OCI-LY3 (cell line): ENCODE data around the gene DMRTA1.
"Not testable (repeated sequence)": the region's sequence is repeated elsewhere in the genome, so short reads cannot be mapped to it uniquely, and the experiment has no call there.

Source experiments
- H2AFZ ChIP-seq: fragments of 200-600, 300-600 bp; shearing (Covaris generic); 2 replicates; pipeline ENCODE4 v1.6.0; 2014; ENCODE audit warnings: antibody characterized with exemption, low read depth, low read length
- H3K27ac ChIP-seq: fragments of 200-600, 300-600 bp; sonication (generic); 2 replicates; pipeline ENCODE4 v1.5.1; 2014; ENCODE audit warnings: mild to moderate bottlenecking, low read length, moderate library complexity, mixed read lengths
- H3K27me3 ChIP-seq: fragments of 200-600, 300-600 bp; sonication (generic); 2 replicates; pipeline ENCODE4 v1.6.1; 2014; ENCODE audit warnings: low read depth, low read length, mixed read lengths
- H3K36me3 ChIP-seq: fragments of 200-600, 300-600 bp; sonication (generic); replicated peaks from 2 replicates; pipeline ENCODE3; 2014; ENCODE audit warnings: low read depth, low read length, mixed read lengths
- H3K4me1 ChIP-seq: fragments of 300-600, 200-600 bp; sonication (generic); 2 replicates; pipeline ENCODE4 v1.6.1; 2014; ENCODE audit warnings: low read length, mixed read lengths
- H3K4me2 ChIP-seq: fragments of 200-600, 300-600 bp; sonication (generic); 2 replicates; pipeline ENCODE4 v1.6.1; 2014; ENCODE audit warnings: low read length, mixed read lengths
- H3K4me3 ChIP-seq: fragments of 300-600, 200-600 bp; sonication (generic); 2 replicates; pipeline ENCODE4 v1.5.1; 2014; ENCODE audit warnings: antibody characterized with exemption, mild to moderate bottlenecking, low read length, moderate library complexity
- H3K79me2 ChIP-seq: fragments of 300-600, 200-600 bp; shearing (Covaris generic); 2 replicates; pipeline ENCODE4 v1.6.1; 2014; ENCODE audit warnings: mild to moderate bottlenecking, low read length, mixed read lengths
- H3K9ac ChIP-seq: fragments of 300-600, 200-600 bp; shearing (Covaris generic); 2 replicates; pipeline ENCODE4 v1.6.0; 2014; ENCODE audit warnings: mild to moderate bottlenecking, low read length, moderate library complexity
- H3K9me3 ChIP-seq: fragments of 200-600, 300-600 bp; shearing (Covaris generic); 2 replicates; pipeline ENCODE4 v1.6.1; 2014; ENCODE audit warnings: low read length, mixed read lengths; ENCODE audit not compliant: insufficient read depth
- H4K20me1 ChIP-seq: fragments of 200-600, 300-600 bp; sonication (generic); 2 replicates; pipeline ENCODE4 v1.6.1; 2016; ENCODE audit warnings: low read length, mixed read lengths; ENCODE audit not compliant: insufficient read depth
- CTCF ChIP-seq: fragments of 200-600, 300-600 bp; sonication (generic); IDR thresholded peaks from 2 replicates; pipeline ENCODE4 v1.5.1; 2014; ENCODE audit warnings: antibody characterized with exemption, low read length, low read depth
- EZH2phosphoT487 ChIP-seq: fragments of 200-600 bp; shearing (Covaris generic); IDR thresholded peaks from 2 replicates; pipeline ENCODE4 v1.6.1; 2018; ENCODE audit warnings: antibody characterized with exemption, mixed run types, low read depth

DMRTA1 gene

DNA sequence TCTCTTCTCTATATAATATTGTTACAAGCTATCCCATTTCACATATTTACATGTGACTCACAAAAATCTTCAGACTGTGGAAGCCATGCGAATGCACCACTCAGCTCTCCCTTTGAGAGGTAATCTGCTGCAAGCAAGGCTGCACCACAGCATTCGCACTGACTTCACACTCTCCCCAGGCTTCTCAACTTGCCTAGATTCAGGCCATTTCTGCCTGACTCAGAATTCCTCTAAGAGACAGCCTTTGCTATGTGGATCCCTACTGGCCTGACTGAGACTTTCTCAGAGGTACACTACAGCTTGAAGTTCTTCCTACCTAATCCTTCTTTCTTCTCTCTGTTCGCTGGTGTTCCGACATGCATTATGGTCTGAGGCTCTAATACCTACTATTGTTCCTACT, 21.1 kb upstream of the DMRTA1 start:
- Histone ChIP-seq H2AFZ (no peak overlapping the region), H3K4me2 (no peak overlapping the region), H3K27ac (no peak overlapping the region), H3K27me3 (no peaks in the 10 kb centered on the region), H4K20me1 (no peaks in the 10 kb centered on the region), H3K36me3 (no peaks in the 10 kb centered on the region), H3K79me2 (no peaks in the 10 kb centered on the region), H3K4me1 (peaks cover 12% of the 10 kb centered on the region; the same call in 1 of the 2 replicates), H3K4me3 (no peak overlapping the region), H3K9ac (no peak overlapping the region), H3K9me3 (no peaks in the 10 kb centered on the region)
- no peak for TF ChIP-seq CTCF
- TF ChIP-seq EZH2phosphoT487, result no peak

DNA sequence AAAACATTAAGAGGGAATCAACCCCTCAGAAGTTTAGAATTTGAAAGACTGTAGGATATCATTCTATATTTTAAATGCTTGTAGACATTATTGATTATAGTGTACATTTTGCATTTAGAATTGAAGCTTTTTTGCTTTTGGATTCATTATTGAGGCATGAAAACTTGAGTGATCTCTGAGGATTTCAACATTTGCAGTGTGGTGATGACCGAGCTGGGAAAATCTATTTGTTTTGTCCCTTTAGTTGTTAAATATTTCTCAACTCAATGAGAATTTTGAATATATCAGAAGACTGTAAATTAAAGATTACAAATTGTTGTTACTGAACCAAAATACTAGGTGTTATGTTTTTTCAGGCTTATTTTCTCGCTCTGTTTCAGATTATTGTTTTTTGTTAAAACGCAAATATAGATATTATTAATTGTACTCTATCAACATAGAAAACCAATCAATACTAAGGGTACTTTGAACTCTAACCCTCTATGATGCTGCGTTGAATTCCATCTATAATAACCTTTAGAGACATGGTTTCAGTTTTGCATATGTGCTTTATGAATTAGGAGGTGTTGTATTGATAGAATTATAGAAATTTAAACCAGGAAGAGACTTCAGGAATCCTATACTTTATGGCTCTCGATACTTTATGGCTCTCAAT, 19.3 kb upstream of the DMRTA1 start:
- Histone ChIP-seq H3K9me3 (no peaks in the 10 kb centered on the region), H3K27me3 (no peaks in the 10 kb centered on the region), H3K4me1 (peaks cover 10% of the 10 kb centered on the region; the same call in 1 of the 2 replicates), H4K20me1 (no peaks in the 10 kb centered on the region), H3K27ac (no peak overlapping the region), H2AFZ (no peak overlapping the region), H3K4me3 (no peak overlapping the region), H3K79me2 (no peaks in the 10 kb centered on the region), H3K36me3 (no peaks in the 10 kb centered on the region), H3K9ac (no peak overlapping the region), H3K4me2 (no peak overlapping the region)
- TF ChIP-seq CTCF, result no peak

DNA sequence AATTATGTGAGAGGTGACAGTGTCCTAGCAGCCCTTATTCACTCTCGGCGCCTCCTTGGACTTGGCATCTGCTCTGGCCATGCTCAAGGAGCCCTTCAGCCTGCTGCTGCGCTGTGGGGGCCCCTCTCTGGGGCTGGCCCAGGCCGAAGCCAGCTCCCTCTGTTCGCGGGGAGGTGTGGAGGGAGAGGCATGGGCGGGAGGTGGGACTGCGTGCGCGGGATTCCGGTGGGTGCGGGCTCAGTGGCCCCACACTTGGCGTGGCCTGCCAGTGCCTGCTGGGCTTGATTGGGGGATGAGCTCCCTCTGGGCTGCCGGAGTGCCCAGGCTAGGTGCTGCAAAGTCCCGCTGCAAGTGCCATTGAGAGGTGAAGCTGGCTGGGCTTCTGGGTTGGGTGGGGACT, 12.9 kb upstream of the DMRTA1 start:
- H3K4me3 ChIP-seq, result no peak overlapping the region
- no peak overlapping the region for H2AFZ ChIP-seq
- H4K20me1 ChIP-seq, result no peaks in the 10 kb centered on the region
- no peak overlapping the region for H3K9ac ChIP-seq
- H3K27me3 ChIP-seq, result no peaks in the 10 kb centered on the region
- TF ChIP-seq EZH2phosphoT487 (no peak), CTCF (no peak)
- H3K36me3 ChIP-seq, result no peaks in the 10 kb centered on the region
- no peaks in the 10 kb centered on the region for H3K79me2 ChIP-seq
- H3K4me1 ChIP-seq, result peaks cover 6% of the 10 kb centered on the region; the same call in 1 of the 2 replicates
- H3K27ac ChIP-seq, result no peak overlapping the region
- no peak overlapping the region for H3K4me2 ChIP-seq
- no peaks in the 10 kb centered on the region for H3K9me3 ChIP-seq

DNA sequence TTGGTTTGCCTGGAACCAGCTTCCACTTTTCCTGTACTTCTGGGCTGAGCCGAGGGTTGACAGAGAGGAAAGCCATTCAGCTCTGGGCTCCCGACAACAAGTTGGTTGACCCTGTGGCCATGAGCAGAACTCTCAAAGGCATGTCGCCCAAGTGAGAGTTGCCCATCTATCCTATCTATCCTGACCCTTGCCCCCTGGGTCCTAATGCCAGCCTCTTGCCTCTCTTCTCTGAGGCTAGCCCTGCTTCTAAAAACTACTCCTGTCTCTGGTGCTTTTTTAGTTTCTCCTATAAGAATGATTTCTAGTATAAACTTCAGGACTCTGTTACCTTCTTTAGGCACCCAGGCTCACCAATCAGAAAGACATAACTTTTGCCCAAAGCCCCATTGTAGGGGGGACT, 11.4 kb upstream of the DMRTA1 start:
- not testable (repeated sequence) for H3K4me1 ChIP-seq, H3K9ac ChIP-seq, H3K9me3 ChIP-seq, H3K27me3 ChIP-seq, H2AFZ ChIP-seq, H3K27ac ChIP-seq, H3K4me2 ChIP-seq, H3K79me2 ChIP-seq, H4K20me1 ChIP-seq, H3K36me3 ChIP-seq, H3K4me3 ChIP-seq

- not testable (repeated sequence) for H3K27me3 ChIP-seq, H3K9me3 ChIP-seq, H3K79me2 ChIP-seq, H3K4me1 ChIP-seq, H2AFZ ChIP-seq, H3K4me2 ChIP-seq, H3K27ac ChIP-seq, H3K9ac ChIP-seq, H3K4me3 ChIP-seq, H3K36me3 ChIP-seq, H4K20me1 ChIP-seq
Observed at GRCh38 chr9:22437461-22438067, 9.1 kb upstream of the DMRTA1 start.
